Left lung (tissue), 10 donors: ENCODE measurements around the gene BCORL1. TPM values are rescaled to one million over a fixed set of nuclear protein-coding genes. Genes with fewer than 3 reads are reported as not detected.

Experiments used
- ATAC-seq: fragments of 200-7000 bp; cut with Tn5 transposase; one replicate; pipeline ENCODE4 v1.9.1; 2020; ENCODE audit warnings: moderate library complexity
- DNase-seq, 4 donors: peaks; one replicate each; pipeline ENCODE4 v3.0.0-alpha.2; 2013 to 2020
- H3K27ac ChIP-seq, 2 donors: fragments of 200-600 bp; sonication (generic) in 1 of 2; one replicate each; pipeline versions ENCODE4 v1.5.0 to v1.8.0; 2020 to 2021
- H3K27me3 ChIP-seq, 2 donors: fragments of 200-600 bp; sonication (generic) in 1 of 2; one replicate each; pipeline versions ENCODE4 v1.5.0 to v1.8.0; 2020 to 2021
- H3K36me3 ChIP-seq, 2 donors: fragments of 200-600 bp; sonication (generic) in 1 of 2; one replicate each; pipeline versions ENCODE4 v1.5.0 to v1.8.0; 2020 to 2021
- H3K4me1 ChIP-seq, 2 donors: fragments of 200-600 bp; one replicate each; pipeline ENCODE4 v1.8.0; 2021
- H3K4me3 ChIP-seq, 2 donors: fragments of 200-600 bp; sonication (generic) in 1 of 2; one replicate each; pipeline versions ENCODE4 v1.5.0 to v1.8.0; 2020 to 2021; ENCODE audit warnings: mild to moderate bottlenecking in 1 of 2
- H3K9me3 ChIP-seq, 2 donors: fragments of 200-600 bp; sonication (generic) in 1 of 2; one replicate each; pipeline versions ENCODE4 v1.5.0 to v1.8.0; 2020 to 2021
- CTCF ChIP-seq, 2 donors: fragments of 200-600 bp; sonication (generic) in 1 of 2; IDR thresholded peaks; one replicate each; pipeline versions ENCODE4 v1.5.0 to v1.8.0; 2021; ENCODE audit warnings: antibody characterized with exemption in 2 of 2
- intact Hi-C, 2 donors: fragments of 100-400 bp; cut with DNase I; formaldehyde crosslinking; loops; one replicate each; pipeline versions ENCODE4 v1.11.2 to v1.14.2; 2022
- polyA plus RNA-seq, 6 donors: library from polyadenylated mRNA; unstranded; fragments of 120-200 nt; gene quantifications; one replicate each; pipeline ENCODE4 v1.2.1, GENCODE V29; 2013; ENCODE audit not compliant: insufficient read length in 6 of 6
- total RNA-seq, 2 donors: library from RNA; stranded (reverse); fragmentation: NEBNext Ultra II Directional; extraction: Animal tissue kit (Norgen Biotek cat#: 25700); gene quantifications; one replicate each; pipeline ENCODE4 v1.2.1, GENCODE V29; 2021
- donor health status: DM: no; HTN: yes; CAD: no.
- donor health status: DM: no; HTN: no; CAD: no.

BCORL1 gene
- total and polyA plus RNA-seq, 8 donors: 12.1 to 20.7 (median 18.8) TPM

- Histone ChIP-seq H3K36me3 (no peaks in the 10 kb centered on the region), H3K27me3 (no peaks in the 10 kb centered on the region), H3K4me1 (peaks cover 0 to 7% of the 10 kb centered on the region in 2 donors), H3K9me3 (no peaks in the 10 kb centered on the region), H3K27ac (peak overlapping the region in 1 of 2 donors; percentile 81), H3K4me3 (no peak overlapping the region)
- intact Hi-C loops: no loop called here
- no peak for TF ChIP-seq CTCF (IDR thresholded peaks at IDR 0.05)
- peak; percentile 91 for ATAC-seq
- no peak for DNase-seq
Observed at GRCh38 chrX:129996120-129996519, 13.7 kb downstream of the BCORL1 start.

DNA sequence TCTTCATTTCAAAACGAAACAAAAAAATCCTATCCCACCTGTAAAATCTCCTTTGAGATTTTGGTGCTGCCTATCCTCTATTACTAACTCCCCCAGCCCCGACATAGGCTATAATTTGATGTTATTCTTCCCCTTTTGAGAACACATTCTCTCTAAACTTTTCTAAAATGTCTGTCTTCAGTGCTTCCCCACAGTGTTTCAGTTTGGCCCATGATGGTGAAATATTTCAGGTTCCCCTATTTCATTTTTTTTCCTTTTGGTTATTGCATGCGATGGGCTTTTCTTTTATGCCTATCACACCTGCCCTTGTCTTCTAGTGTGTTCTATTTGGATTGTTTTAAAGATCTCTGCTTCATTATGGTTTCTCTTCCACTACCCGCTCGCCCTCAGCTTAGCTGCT, 14.7 kb downstream of the BCORL1 start:
- DNase-seq: no peak
- intact Hi-C loops: no loop called here
- H3K27ac ChIP-seq: peak overlapping the region in 1 of 2 donors; percentile 81

DNA sequence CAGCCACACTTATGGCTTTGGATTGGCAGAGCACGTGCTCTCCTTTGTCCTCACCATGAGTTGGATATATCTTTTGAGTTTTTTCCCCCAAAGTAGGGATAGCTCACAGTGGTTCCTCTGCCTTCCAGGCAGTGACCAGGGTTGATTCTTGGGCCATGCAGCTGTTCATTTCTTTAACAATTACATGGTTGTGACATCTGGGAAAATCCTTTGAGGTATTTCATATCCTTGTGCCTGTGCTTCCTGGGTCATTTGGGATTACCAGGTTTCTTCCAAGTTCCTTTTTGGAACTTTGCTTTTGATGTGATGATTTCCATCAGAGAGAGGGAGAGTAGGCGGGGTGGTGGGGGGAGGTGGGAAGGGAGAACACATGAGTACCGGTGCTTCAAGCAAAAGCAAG, 15.6 kb downstream of the BCORL1 start:
- no peak for ATAC-seq
- intact Hi-C loops: no loop called here

More for the DNA sequence above, 14.7 kb downstream of the BCORL1 start:
- Histone ChIP-seq H3K9me3 (no peaks in the 10 kb centered on the region), H3K4me3 (no peak overlapping the region), H3K4me1 (peaks cover 0 to 7% of the 10 kb centered on the region in 2 donors), H3K27me3 (no peaks in the 10 kb centered on the region), H3K36me3 (no peaks in the 10 kb centered on the region)
- no peak for TF ChIP-seq CTCF (IDR thresholded peaks at IDR 0.05)
- no peak for ATAC-seq

GRCh38 chrX:130001893-130002292, 19.5 kb downstream of the BCORL1 start:
- H3K27ac ChIP-seq: no peak overlapping the region
- H3K4me1 ChIP-seq: no peaks in the 10 kb centered on the region
- no peaks in the 10 kb centered on the region for H3K27me3 ChIP-seq
- H3K36me3 ChIP-seq: peaks cover 0 to 7% of the 10 kb centered on the region in 2 donors
- intact Hi-C loops: no loop called here
- H3K9me3 ChIP-seq: no peaks in the 10 kb centered on the region
- ATAC-seq: no peak
- DNase-seq: no peak
- H3K4me3 ChIP-seq: no peak overlapping the region
- TF ChIP-seq CTCF (IDR thresholded peaks at IDR 0.05): no peak

More for the DNA sequence above, 15.6 kb downstream of the BCORL1 start:
- H3K9me3 ChIP-seq: no peaks in the 10 kb centered on the region
- peaks cover 0 to 7% of the 10 kb centered on the region in 2 donors for H3K4me1 ChIP-seq
- H3K36me3 ChIP-seq: no peaks in the 10 kb centered on the region
- H3K4me3 ChIP-seq: no peak overlapping the region
- no peak for TF ChIP-seq CTCF (IDR thresholded peaks at IDR 0.05)
- DNase-seq: no peak
- no peaks in the 10 kb centered on the region for H3K27me3 ChIP-seq
- no peak overlapping the region for H3K27ac ChIP-seq

DNA sequence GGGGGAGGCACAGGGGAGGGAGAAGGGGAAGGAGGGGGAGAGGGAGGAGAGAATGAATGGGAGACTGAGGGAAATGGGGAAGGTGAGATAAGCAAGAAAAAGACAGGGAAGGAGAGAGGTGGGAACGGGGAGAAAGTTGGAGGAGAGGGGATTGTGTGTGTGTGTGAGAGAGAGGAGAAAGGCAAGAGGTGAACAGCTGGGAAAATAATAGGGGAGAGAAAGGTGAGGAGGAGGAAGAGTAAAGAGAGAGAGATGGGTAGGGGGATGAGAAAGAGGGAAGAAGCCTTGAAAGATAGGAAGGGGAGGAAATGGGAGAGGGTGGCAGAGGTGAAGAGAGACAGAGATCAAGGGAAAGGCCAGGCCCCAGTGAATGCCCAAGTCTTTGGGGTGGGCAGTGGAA, 20.1 kb downstream of the BCORL1 start:
- ATAC-seq (no peak), DNase-seq (no peak)
- Histone ChIP-seq H3K4me3 (no peak overlapping the region), H3K9me3 (no peaks in the 10 kb centered on the region), H3K27me3 (no peaks in the 10 kb centered on the region), H3K4me1 (no peaks in the 10 kb centered on the region), H3K36me3 (peaks cover 0 to 7% of the 10 kb centered on the region in 2 donors), H3K27ac (no peak overlapping the region)
- intact Hi-C loops: no loop called here
- TF ChIP-seq CTCF (IDR thresholded peaks at IDR 0.05): no peak
